GM19468 (cell line): ENCODE results near the gene RFTN1.

Source experiments
- ATAC-seq: cut with Tn5 transposase; IDR thresholded peaks from one replicate; pipeline ENCODE4 v1.9.1; 2021; ENCODE audit warnings: mild to moderate bottlenecking, moderate library complexity, moderate number of reproducible peaks; ENCODE audit not compliant: unreplicated experiment; ENCODE audit errors: extremely low read depth

Gene RFTN1

DNA sequence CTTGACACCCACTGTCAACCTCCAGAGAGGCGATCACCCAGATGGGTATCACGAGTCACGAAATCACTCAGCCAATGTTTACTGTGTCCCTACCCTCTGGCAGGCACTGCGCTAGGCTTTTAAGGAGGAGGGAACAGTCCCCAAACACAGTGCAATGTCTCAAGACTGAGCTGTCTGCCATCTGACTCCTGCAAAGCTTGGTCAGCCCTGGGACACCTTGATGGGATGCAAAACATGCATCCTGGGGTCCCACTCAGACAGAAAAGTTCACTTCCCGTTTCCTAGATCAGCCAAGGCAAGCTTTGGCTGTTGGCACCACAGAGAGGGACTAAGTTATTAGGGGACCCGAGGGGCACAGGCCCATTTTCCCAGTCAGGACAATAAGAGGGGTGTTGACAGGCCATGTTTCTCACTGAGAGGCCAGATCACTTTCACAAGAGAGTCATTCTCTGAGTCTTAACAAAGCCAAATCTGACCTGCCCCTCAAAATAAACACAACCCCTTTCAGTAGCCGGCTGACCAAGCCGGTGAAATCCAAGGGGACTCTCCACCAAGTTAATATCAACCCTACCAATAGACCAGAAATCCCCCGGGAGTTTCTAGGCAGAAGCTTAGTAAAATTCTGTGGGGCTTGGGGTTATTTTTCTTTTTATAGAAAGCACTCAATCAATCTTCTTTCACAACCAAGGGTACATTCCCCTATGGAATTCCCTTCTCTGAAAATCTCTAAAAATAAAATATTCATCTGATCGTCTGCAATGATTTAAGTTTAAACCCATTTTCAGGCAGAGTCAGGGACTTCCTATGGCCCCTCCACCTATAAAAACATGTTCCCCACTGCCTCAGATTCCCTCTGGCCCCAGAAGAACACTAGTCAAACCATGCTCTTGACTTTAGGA is 3.5 kb downstream of the RFTN1 start:
- peak; percentile 6 for ATAC-seq

DNA sequence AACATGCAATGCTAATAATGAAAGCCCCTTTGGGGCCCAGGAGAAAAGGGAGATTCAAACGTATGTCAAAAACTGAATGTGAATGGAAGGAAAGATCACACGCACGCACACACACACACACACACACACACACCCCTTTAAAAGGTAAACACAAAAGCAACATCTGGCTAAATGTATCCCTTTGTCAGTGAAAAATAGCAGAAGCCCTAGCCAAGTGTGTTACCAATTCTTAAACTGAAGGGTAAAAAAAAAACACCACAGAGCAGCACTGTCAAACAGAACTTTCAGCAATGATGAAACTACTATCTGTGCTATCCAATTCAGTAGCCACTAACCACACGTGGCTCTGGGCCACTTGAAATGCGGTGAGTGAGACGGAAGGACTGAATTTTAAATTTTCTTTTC is 4.9 kb downstream of the RFTN1 start:
- ATAC-seq: no peak

DNA sequence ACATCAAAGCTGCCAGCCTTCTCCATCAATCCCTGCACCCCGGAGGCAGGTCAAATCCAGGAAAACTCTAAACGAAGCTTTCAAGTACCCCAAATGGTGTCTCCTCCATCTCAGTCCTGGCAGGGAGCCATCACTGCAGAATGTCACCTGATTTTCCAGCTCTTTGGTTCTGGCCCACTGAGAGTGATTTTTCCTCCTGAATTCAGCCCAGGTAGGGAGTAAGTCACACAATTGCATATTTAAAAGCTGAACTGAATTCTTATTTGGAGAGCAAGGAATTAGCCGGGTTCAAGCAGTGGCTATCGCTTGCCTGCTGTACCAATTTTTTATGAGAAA is 5.3 kb downstream of the RFTN1 start:
- no peak for ATAC-seq

DNA sequence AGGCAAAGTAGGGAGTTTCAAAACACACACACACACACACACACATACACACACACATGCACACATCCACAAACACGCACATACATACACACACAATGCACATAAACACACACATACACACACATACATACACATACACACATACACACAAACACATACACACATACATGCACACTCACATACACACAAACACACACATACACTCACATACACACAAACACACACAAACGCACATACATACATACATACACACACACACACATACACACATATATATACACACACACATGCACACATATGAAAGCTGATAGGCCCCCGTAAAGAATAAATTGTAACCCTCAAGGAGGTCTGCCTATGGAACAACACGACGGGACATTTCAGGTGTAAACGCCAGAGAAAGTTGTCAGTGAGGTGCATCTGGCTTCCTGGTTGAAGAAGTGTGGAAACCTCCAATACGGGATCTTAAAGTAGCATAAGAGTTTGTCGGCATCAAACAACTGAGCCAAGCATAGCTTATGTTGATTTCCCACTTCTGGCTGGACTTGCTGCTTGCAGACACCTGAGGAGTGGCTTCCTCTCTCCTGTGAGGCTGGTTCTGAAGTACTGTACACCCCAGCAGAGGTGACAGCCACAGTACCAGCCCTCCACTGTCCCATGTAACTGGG is 5.8 kb downstream of the RFTN1 start:
- ATAC-seq: no peak

DNA sequence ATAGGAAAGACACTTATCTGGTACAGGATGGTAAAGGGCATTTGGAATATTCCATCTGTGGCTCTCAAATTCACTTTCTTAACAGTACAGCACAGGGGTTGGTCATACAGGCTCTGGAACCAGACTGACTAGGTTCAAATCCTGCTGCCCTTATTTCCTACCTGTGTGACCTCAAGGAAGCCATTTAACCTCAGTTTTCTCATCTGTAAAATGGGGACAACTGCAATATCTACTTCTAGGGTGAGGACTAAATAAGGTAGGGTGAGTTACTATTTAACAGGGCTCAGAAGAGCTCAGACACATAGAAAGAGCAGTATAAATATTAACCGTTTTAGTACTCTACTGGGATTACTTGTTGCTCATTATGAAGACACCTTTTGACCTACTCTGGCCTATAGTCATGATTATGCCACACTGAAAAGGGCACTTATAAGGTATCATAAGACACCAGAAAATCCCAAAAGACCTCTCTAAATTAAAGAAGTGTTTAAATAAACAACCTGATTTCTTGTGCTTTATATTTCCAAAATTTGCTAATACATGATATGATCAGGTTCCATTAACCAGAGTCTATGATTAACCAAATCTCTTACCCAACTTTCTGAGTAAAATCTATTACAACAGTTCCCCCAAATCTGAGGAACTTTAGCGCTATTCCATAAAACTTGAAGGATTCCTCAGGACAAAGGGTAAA is 6.5 kb downstream of the RFTN1 start:
- ATAC-seq: no peak

DNA sequence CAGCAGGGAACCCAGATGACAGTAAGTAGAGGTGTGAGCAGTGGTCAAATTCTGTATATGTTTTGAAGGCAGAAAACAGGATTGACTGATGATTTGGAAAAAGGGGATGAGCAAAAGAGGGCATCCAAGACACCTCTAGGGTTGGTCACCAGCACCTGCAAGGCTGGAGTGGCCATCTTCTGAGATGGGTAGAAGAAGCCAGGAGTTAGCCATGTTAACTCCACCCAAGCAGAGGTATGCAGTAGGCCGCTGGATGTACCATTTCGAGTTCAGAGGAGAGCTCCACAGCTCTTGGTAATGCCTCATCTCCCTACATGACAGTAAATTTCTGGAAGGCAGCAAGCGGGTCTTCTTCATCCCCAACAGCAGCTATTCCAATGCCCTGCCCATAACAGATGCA is 7.0 kb downstream of the RFTN1 start:
- no peak for ATAC-seq

DNA sequence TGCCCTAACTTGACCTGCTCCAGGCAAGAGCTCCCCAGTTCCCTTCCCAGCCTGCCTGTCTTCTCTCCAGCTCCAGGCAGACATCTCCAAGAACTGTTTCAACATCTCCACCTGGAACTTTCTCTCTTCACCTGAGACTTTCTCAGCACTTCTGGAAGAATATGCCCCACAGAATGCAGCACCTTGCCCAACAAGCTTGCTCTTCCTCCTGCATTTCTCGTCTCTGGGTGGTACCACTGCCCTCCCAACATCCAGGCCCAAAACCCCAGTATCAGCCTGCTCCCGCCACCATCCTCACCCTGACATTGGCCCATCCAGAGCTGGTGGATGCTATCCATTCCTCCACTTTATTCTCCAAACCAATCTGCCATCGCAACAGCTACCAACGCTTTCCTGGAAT is 8.8 kb downstream of the RFTN1 start:
- no peak for ATAC-seq

DNA sequence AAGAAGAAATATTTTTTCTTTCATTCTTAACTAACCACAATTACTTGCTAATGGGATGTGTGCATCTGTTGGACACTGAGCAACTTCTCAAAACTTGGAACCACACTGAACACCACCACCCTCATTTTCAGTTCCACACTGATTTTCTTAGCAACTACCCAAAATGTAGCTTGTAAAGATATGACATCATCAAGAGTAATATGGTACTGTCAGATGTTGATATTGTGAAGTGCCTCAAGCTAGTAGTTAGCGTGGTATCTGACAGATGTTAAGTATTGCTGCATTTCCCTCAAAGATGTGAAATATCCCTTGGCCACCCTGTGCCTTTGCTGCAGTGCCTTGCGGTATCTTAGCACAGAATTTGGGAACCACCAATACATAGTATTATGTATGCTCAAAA is 9.3 kb downstream of the RFTN1 start:
- peak; percentile 96 for ATAC-seq

DNA sequence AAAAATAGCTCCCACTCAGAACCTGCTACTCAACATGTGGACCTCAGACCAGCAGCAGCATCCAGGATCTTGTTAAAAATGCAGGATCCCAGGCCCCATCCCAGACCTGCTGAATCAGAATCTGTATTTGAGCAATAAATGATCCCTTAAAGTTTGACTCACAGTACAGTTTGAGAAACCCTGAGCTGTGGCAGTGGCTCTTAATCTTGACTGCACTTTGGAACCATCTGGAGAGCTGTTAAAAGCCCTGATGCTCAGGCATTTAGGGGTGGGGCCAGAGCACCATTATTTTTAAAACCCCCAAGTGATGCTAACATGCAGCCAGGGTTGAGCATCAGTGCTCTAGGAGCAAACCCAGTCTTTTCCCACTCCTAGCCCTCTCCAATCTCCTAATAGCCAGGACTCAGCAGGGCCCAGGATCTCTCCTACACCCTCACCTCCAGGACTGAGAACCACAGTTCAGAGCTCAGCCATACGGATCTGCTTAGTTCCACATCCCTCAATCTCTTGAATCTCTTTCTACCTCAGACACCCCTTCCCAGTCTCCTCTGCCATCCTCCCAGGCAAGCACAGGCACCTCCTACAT is 10.2 kb downstream of the RFTN1 start:
- no peak for ATAC-seq

DNA sequence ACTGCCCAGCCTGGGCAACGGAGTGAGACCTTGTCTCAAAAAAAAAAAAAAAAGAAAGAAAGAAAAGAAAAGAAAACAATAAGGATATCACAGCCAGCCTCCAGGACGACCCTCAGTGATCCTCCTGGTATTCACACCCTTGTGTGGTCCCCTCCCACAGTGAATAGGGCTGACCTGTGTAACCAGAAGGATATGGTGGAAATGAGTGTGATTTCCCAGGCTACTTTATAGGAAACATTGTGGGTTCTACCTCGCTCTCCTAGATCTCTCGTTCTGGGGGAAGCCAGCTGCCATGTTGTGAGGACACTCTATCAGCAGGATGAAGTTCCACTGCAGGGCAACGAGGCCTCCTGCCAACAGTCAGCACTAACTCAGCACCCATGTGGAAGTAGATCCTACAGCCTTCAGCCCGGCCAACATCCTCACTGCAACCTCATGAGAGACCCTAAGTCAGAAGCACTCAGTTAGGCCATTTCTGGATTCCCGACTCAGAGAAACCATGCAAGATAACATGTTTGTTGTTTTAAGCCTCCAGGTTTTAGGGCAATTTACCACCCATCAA is 11.1 kb downstream of the RFTN1 start:
- no peak for ATAC-seq

DNA sequence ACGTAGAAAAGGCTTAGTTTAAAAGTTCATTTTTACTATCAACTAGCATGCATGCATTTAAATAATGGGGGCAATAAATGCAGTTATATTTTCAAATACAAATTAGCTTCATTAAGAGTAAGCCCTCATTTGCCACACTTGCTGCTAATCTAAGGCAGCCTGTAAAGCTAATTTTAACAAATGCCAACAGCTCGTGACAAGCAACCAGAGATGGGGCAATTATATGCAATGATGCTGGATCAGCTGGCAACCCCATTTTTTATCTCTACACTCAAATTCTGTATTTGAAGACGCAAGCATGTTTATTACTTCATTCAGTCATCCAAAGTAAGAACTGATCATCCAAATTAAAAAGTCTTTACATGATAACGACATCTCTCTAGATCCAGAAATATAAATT is 12.1 kb downstream of the RFTN1 start:
- ATAC-seq: no peak

DNA sequence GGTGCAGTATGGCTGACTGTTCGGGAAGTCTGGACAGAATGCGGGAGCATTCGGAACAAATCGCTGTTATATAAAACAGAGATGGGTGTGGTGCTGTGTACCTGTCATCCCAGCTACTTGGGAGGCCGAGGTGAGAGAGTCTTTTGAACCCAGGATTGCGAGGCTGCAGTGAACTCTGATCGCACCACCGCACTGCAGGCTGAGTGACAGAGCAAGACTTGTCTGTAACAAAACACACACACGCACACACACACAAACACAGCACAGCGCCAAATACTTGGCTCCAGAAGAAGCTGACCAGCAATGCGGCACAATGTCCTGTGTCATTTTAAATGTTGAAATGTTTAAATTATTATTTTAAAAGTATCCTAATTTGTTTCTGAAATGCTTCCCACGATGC is 12.6 kb downstream of the RFTN1 start:
- ATAC-seq: no peak

DNA sequence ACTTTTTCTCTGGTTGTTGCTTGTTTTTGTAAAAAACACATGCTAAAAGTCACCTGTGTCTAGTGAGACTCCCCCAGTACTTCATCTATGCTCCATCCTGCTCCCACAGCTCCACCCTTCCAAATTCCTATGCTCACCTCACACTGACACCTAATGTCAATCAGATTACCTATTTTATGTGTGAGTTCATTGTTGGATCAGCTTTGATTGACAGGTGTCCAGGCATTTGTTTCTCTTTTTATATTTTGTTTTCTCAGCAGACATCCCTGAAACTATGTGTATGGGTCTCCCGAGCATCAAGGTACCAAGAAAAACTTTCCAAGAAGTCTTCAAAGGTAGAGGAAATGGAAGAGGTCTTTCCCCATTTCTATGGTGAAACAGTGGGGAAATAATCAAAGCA is 13.4 kb downstream of the RFTN1 start:
- ATAC-seq: no peak

DNA sequence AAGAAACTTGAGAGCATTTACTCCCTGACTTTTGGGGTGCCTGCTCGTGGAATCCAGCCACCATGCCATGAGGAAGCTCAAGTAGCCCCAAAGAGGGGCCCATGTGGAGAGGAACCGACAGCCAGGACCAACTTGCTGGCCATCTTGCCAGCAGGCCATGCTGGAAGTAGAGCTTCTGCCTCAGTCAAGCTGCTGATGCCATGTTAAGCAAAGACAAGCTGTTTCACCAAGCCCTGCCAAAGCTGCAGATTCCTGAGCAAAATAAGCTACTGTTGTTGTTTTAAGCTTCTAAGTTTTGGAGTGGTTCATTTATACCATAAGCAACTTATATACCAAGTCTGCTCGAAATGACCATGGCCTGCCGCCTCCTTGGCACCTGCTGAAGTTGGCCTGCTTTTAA is 14.1 kb downstream of the RFTN1 start:
- no peak for ATAC-seq

DNA sequence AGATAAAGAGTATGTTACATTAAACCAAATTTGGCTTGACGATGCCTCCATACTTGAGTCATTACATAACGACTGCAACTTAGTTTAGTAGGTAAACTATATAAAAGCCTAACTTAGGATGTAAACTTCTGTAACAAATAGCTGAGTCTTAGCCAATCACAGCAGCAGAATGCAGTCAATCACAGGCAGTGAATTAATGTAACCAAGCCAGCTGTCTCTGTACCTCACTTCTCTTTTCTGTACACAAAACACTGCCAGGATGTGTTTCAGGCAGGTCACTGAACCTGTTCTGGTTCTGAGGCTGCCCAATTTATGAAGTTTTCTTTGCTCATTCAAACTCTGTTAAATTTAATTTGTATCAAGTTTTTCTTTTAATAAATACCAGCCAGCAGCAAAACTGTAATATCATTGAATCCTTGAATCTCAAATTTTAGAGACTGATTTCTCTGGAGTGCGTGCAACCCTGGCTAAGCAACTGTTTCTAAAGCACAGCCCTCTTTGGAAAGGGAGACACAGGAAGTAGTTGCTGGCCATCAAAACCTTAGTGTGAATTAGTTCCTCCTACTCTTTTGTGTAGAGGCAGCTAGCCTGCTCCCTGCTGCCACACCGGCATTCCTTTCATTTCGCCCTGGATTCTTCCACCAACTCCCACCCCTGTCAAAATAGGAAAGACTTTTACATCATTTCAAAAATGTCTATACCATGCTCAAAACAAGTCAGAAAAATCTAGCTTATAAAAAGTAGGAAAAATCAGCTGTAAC is 15.2 kb downstream of the RFTN1 start:
- no peak for ATAC-seq

DNA sequence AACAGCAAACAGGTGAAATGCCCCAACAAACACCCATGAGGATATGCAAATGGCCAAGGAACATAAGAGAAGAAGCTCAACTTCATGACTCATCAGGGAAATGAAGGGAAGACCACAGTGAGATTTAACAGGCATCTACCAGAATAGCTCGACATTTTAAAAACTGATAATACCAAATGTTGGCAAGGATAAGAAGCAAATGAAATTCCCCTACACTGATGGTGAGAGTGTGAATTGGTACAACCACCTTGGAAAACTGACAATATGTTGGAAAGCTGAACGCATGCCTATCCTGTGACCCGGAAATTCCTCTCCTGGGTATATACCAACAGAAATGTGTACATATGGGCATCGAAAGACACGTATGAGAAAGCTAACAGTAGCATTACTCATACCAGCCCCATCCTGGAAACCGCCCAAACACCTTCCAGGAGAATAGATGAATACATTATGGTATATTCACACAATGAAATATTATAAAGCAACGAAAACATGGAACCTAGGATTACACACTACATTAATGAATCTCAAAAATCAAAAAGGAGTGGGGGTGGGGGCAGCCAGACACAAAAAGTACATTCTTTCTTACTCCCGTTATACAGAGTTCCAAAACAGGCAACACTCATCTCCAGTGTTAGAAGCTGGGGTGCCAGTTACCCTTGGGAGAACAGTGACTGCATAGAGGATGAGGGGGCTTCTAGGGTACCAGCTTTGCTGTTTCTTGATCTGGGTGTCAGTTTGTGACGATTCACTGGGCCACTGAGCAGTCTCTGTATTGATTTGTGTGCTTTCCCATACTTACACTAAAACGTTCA is 16.9 kb downstream of the RFTN1 start:
- no peak for ATAC-seq

DNA sequence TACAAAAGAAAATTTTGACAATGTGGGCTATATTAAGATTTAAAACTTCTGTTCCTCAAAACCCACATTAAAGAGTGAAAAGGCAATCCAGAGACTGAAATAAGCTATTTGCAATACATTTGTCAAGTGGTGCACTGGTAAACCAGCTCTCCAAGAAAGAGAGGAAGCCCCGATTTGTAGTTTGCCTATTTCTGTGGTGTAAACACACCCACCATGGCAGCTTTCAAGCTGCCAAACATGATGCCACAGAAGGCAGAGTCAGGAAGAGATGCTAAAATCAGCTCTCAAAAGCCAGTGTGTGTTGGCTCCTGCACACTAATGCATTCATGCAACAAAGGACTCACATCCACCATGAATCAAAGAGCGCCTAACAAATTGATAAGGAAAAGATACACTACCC is 17.5 kb downstream of the RFTN1 start:
- no peak for ATAC-seq

DNA sequence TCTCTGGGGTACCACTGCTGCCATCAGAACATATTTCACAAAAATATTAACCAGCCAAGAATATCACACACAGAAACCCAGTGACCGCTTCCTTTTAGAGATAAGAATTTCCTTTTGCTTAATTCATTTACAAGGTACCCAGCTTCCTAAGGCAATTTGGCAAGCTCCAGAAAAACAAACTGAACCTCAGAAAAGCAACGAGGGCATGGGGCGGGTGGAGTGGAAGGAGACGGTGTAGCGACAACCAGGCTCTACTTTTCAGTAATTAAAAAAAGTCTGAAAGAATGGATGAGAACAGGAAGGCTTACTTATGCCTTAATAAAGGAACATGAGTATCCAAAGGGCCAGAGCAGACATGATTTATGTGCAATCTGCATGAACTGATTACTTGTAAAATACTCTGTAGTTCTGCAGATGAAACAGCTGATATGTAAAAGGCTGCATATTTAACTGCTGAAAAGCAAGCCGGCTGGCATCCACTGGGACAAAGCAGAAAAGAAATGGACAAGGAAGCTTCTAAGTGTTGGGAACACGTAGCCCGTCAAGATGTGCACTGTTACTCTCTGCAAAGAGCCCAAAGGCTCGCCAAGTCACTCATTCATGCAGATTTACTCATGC is 18.6 kb downstream of the RFTN1 start:
- ATAC-seq: no peak

DNA sequence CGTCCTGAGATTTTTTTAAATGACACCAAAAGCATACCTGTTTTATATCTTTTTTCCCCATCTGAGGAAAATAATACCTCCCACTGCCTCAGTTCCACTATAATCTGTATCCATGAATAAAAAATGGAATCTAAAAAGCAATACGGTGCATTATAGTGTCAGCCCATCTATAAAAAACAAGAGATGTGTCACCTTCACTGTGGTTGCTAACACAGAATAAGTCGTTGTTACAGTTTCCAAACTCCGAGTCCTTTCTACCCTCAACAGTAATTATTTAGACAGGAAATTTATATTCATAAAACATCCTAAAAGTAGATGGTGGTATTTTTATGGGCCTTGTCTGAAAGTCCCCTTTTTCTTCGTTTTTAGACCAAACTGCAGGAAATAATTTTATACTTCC is 19.4 kb downstream of the RFTN1 start:
- ATAC-seq: no peak
